ENCODE data around the gene CROCC2. TPM values are rescaled to one million over a fixed set of nuclear protein-coding genes. Genes with fewer than 3 reads are reported as not detected.

Gene CROCC2
- total RNA-seq, 2 experiments from 2014 or later = not detected

- ATAC-seq = no peak
- Mint-ChIP-seq H3K27me3 (peaks cover 1% of the 10 kb centered on the region), H3K4me3 (no peak overlapping the region), H3K9me3 (no peaks in the 10 kb centered on the region), H3K36me3 (ENCODE audit: low read depth) (no peaks in the 10 kb centered on the region), H3K27ac (no peak overlapping the region), H3K4me1 (ENCODE audit: low read depth) (no peaks in the 10 kb centered on the region)
- CTCF ChIA-PET = no interaction called here
- intact Hi-C loops (cut with micrococcal nuclease) = no loop called here
- no peak for TF ChIP-seq CTCF (IDR thresholded peaks at IDR 0.05)
- POLR2A ChIA-PET = no interaction called here
- DNase-seq = no peak
Observed at GRCh38 chr2:240920783-240921231, 14.7 kb downstream of the CROCC2 start.

- Mint-ChIP-seq H3K4me3 (no peak overlapping the region), H3K36me3 (ENCODE audit: low read depth) (no peaks in the 10 kb centered on the region), H3K27me3 (peaks cover 1% of the 10 kb centered on the region), H3K27ac (no peak overlapping the region), H3K4me1 (ENCODE audit: low read depth) (no peaks in the 10 kb centered on the region), H3K9me3 (no peaks in the 10 kb centered on the region)
- DNase-seq (no peak), ATAC-seq (no peak)
- intact Hi-C loops (cut with micrococcal nuclease) = no loop called here
- no peak for TF ChIP-seq CTCF (IDR thresholded peaks at IDR 0.05)
- ChIA-PET POLR2A (no interaction called here), CTCF (no interaction called here)
Observed at GRCh38 chr2:240921311-240921994, 15.3 kb downstream of the CROCC2 start.

- POLR2A ChIA-PET = no interaction called here
Observed at GRCh38 chr2:240921995-240922244, 15.8 kb downstream of the CROCC2 start.

GRCh38 chr2:240922245-240922981, 16.3 kb downstream of the CROCC2 start:
- no peaks in the 10 kb centered on the region for H3K9me3 Mint-ChIP-seq
- H3K36me3 Mint-ChIP-seq (ENCODE audit: low read depth) = no peaks in the 10 kb centered on the region
- no peaks in the 10 kb centered on the region for H3K27me3 Mint-ChIP-seq
- ATAC-seq (no peak), DNase-seq (no peak)
- TF ChIP-seq CTCF (IDR thresholded peaks at IDR 0.05) = no peak
- no peaks in the 10 kb centered on the region for H3K4me1 Mint-ChIP-seq (ENCODE audit: low read depth)
- no peak overlapping the region for H3K4me3 Mint-ChIP-seq
- CTCF ChIA-PET = interaction anchor here (1.0 kb wide), 1 partner anchor 8 kb away, joined by 3 read pairs; no protein-coding TSS in a partner anchor
- POLR2A ChIA-PET = no interaction called here
- no peak overlapping the region for H3K27ac Mint-ChIP-seq
- intact Hi-C loops (cut with micrococcal nuclease) = no loop called here

More at GRCh38 chr2:240921995-240922244, 15.8 kb downstream of the CROCC2 start:
- no peak overlapping the region for H3K4me3 Mint-ChIP-seq
- H3K27ac Mint-ChIP-seq = no peak overlapping the region
- H3K4me1 Mint-ChIP-seq (ENCODE audit: low read depth) = no peaks in the 10 kb centered on the region
- ATAC-seq (no peak), DNase-seq (no peak)
- no peaks in the 10 kb centered on the region for H3K27me3 Mint-ChIP-seq
- CTCF ChIA-PET = no interaction called here
- no peaks in the 10 kb centered on the region for H3K9me3 Mint-ChIP-seq
- TF ChIP-seq CTCF (IDR thresholded peaks at IDR 0.05) = no peak
- no peaks in the 10 kb centered on the region for H3K36me3 Mint-ChIP-seq (ENCODE audit: low read depth)
- intact Hi-C loops (cut with micrococcal nuclease) = no loop called here

GRCh38 chr2:240922982-240923537, 16.9 kb downstream of the CROCC2 start:
- H3K27ac Mint-ChIP-seq = no peak overlapping the region
- H3K4me1 Mint-ChIP-seq (ENCODE audit: low read depth) = no peaks in the 10 kb centered on the region
- ChIA-PET POLR2A (no interaction called here), CTCF (interaction anchor here (1.0 kb wide), 1 partner anchor 9 kb away, joined by 3 read pairs; no protein-coding TSS in a partner anchor)
- H3K4me3 Mint-ChIP-seq = no peak overlapping the region
- H3K27me3 Mint-ChIP-seq = no peaks in the 10 kb centered on the region
- no peak for TF ChIP-seq CTCF (IDR thresholded peaks at IDR 0.05)
- no peaks in the 10 kb centered on the region for H3K9me3 Mint-ChIP-seq
- ATAC-seq (no peak), DNase-seq (no peak)
- no peaks in the 10 kb centered on the region for H3K36me3 Mint-ChIP-seq (ENCODE audit: low read depth)
- intact Hi-C loops (cut with micrococcal nuclease) = no loop called here
